GM21381 (cell line): ENCODE results near the gene TNFRSF21.

Source experiments
- ATAC-seq: cut with Tn5 transposase; IDR thresholded peaks from one replicate; pipeline ENCODE4 v1.9.1; 2021; ENCODE audit warnings: mild to moderate bottlenecking, moderate library complexity; ENCODE audit not compliant: unreplicated experiment

Gene TNFRSF21

GRCh38 chr6:47181681-47182080, 128.0 kb downstream of the TNFRSF21 start:
- no peak for ATAC-seq
